HG02642 (cell line): Measurements from ENCODE around the gene WNT8B.

ENCODE experiments used
- ATAC-seq: cut with Tn5 transposase; IDR thresholded peaks from one replicate; pipeline ENCODE4 v1.9.1; 2021; ENCODE audit warnings: mild to moderate bottlenecking; ENCODE audit not compliant: unreplicated experiment, poor library complexity

The WNT8B gene

GRCh38 chr10:100482834-100483185, 20.0 kb downstream of the WNT8B start:
- ATAC-seq: no peak

DNA sequence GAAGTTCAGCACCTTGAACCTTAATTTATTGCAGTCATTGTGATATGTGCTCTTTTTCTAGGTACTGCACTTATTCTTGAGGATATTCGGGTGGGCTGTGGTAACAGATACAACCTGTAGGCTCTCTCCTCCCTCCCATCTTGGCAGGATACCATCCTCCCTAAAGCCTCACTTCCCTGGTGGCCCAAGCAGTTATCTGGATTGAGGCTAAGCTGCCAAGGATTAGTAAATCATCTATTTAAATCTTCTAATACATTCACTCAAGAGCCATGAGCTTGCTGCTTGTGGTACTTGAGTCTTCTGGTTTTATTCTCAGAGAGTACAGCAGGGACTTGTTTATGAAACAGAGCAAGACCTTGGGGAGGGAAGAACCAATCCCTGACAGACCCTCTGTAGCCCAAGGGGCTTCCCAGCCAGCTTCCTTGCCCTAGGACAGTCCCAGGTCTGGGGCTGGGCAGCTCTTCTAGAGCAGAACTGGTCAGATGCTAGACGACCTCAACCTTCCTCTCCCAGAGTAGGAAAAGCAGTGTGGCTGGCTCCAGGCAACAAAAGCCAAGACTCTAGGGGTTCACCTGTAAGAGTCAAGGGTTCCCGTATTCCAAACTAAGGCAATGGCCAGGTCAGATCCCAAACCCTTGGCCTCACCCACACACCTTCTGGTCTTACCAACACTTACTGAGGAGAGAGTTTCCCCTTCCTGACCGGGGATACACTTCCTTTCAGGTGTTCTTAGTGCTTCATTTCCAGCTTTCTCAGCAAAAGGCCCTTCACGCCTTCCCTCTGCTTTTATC, 21.3 kb downstream of the WNT8B start:
- ATAC-seq: no peak

DNA sequence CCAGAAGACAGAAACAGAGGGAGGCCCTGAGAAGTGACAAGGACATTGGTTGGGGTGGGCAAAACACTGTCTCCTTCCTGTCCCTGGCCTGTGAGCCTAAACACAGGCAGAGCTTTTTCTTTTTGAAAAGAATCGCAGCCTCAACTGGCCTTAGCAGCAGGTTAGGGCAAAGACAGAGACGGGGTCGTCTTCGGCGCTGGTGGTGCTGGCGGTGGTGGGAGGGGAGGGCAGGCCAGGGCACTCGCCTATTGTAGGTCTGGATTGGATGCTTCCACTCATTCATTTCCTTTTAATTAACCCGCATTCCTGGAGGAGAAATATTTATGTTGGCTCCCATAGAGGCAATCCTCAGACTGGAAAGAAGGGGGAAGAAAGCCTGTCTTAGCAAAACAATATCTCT, 22.6 kb downstream of the WNT8B start:
- ATAC-seq: no peak

DNA sequence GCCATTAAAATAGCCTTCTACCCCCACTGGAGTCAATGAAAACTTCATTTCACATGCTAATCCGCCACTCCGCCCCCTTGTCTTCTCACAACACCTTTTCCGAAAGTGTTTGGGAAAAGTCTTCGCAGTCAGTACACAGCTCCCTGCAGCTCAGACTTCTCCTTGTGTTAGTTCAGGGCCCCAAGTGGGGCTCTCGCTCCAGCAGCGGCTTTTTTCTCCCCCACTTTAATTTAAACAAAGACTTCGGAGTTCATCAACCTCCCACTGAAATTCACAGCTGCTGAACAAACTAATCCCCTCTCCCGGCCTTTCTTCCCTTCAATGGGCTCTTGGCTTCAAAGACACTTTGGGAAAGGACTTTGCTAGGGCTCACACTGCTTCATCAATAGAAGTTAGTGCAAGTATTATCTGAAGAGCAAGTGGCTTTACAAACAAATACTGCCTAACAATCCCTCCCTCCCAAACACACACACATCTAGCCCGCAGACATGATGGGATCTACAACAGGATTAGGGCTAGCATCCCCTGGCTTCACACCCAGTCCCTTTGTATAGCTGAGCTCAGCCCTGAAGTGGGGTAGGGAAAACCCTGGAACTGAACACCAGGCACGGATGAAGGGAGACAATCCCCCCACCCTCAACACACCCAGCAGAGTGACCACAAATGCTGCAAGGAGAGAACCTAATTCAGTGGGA, 23.1 kb downstream of the WNT8B start:
- ATAC-seq: no peak

- ATAC-seq: no peak
These were observed 24.7 kb downstream of the WNT8B start for GRCh38 chr10:100487529-100487928.

- no peak for ATAC-seq
These were observed 26.6 kb downstream of the WNT8B start for GRCh38 chr10:100489396-100489795.

DNA sequence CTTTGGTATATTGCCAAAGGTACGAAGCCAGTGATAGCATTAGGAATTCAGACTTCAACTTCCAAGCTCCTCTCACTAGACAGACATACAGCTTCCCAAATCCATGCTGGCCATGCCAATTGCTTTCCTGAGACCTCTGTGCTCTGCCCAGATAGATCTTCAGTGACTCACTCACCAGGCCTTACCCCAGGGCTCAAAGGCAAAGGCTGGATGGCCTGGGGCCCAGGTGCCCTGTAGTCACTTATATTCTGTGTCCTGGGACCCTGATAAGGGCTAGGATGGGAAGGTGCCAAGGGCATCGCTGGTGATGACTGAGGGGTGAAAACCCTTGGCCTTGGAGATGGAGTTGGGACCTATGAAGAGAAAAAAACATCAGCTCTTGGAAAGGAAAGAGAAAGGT, 27.7 kb downstream of the WNT8B start:
- ATAC-seq: no peak

- ATAC-seq: no peak
These were observed 33.8 kb downstream of the WNT8B start for GRCh38 chr10:100496567-100496966.

GRCh38 chr10:100498059-100498458, 35.2 kb downstream of the WNT8B start:
- no peak for ATAC-seq

DNA sequence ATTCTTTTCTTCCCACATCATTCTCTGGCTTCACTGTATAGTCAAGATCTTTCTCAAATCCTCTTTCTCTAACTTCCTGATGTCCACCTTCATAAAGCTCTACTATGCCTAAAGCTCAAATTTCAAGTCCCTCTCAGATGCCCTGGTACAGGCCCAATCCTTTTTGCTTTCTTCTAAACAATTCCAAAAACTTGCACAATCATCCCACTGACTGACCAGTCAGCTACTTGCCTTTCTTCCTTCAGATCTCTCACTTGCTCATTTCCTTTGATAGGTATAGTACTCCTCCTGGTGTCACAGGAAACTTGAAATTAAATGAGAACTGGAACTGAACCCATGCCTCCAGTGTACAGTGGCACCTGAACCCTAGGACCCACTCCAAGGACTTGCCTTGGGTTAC, 38.6 kb downstream of the WNT8B start:
- no peak for ATAC-seq

- no peak for ATAC-seq
These were observed 40.2 kb downstream of the WNT8B start for GRCh38 chr10:100502926-100503494.

- ATAC-seq: no peak
These were observed 41.3 kb downstream of the WNT8B start for GRCh38 chr10:100504096-100504495.

- ATAC-seq: no peak
These were observed 42.4 kb downstream of the WNT8B start for GRCh38 chr10:100505164-100505563.

GRCh38 chr10:100506596-100507356, 44.0 kb downstream of the WNT8B start:
- no peak for ATAC-seq

DNA sequence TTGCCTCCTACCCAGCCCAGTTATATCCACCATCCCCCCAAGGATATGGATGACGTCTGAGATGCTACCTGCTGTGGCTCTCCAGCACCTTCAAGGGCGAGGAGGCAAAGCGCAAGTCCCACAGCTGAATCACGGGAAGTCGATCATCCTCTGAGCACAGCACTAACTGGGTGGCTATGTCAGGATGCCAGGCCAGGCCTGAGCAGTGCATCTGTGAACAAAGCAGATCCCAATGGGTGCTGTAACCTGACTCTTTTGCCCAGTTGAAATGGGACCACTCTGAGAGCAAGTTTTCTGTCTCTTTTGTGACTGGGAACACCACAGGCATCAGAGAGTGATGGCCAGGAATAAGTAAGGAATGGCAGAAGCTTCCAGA, 44.5 kb downstream of the WNT8B start:
- ATAC-seq: no peak

DNA sequence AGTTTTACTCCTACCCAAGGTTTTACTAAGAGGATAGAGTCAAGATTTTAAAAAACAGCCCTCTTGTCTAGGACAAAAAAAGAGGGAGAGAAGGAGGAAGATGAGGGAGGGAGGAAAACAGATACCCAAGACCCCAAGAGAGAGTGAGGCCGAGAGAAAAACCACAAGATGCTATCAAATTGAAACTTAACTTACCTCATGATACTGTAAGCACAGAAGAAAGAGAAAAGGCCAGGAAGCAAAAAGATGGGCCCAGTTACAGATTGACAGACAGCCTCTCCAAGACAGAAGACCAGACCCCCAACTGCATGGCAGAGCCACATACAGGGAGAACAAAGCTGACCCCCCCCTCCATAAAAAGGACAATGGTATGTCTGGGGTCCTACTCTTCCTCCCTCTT, 45.5 kb downstream of the WNT8B start:
- ATAC-seq: no peak

DNA sequence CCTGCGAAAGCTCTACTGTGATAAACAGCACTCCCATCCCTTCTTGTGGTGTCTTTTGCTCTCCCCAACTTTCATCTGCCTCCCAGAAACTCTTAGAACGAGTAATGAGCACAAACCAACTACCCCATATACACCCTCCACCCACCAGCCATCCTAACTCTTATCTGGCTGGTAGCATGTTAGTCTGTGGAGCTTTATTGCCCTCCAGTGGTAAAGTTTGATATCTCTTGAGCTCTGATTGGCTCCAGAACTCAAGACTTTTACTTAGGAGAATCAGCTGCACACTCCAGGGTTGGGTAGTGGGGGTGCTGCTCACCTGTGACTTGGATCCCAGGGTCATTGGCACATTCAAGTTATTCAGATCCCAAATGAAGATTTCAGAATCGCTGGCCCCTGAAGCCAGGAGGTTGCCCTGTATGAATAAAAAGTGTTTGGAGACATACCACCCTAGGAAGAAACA, 45.9 kb downstream of the WNT8B start:
- ATAC-seq: peak; percentile 36

DNA sequence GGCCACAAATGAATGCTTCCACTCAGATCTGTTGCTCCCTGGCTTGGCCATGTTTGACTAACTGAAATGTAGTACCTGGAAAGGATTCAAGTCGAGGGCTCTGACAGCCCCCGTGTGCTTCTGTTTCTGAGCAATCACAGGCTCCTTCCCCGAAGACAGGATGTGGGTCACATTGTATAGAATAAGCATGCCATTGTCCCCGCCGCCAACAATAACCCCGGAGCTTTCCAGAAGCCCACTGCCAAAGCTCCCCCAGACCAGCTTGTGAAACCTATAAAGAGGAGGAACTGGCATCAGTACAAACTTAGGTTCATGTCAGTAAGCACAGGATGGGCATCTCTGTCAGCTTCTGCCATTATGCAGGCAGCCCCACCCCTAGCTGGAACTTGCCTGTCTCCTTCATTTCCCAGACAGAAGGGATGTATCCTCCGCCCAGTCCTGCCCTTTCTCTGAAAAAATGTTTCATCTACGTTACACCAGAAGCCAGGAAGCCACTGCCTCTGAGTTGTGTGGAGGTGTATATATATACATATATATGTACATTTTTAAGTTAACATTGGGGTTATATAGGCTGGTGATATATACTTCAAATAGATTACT, 46.5 kb downstream of the WNT8B start:
- no peak for ATAC-seq

DNA sequence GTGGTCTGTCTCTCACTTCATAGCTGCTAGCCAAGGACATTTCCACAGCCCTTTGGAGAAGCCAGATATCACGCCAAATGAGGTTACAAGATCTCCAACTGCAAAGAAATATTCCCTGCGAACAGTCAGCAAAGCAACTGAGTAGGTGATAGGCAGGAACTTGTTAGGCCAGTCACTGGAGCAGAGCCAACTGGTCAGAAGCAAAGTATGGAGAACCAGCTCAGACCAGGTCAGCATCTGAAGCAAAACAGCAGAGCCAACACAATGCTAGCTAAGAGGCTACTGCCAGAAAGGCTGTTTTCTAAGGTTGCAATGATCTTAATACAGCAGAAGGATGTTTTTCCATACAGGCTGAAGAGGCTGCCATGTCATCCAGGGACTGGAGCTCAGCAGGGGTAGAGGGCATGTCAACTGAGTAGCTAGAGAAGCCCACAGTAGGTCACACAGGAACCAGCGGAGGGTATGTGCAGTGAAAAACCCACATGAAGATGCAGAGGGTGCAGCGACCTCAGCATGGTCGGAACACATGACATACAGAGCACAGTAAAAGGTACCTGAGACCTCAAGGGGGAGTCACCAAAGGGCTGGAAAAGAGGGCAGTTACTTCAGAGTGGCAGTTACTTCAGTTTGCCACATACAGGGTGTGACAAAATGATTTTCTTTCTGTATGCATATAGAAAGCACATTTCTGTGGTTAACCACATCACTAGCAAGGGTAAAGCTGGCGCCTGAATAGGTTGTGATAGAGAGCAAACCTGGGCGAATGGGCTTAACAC, 47.9 kb downstream of the WNT8B start:
- ATAC-seq: no peak

- ATAC-seq: no peak
These were observed 52.8 kb downstream of the WNT8B start for GRCh38 chr10:100515612-100516011.
